ENCODE data around the gene AFG1L. TPM values are rescaled to one million over a fixed set of nuclear protein-coding genes. Genes with fewer than 3 reads are reported as not detected.
"Not testable (repeated sequence)": the region's sequence is repeated elsewhere in the genome, so short reads cannot be mapped to it uniquely, and the experiment has no call there.

Gene AFG1L
- total and polyA plus RNA-seq, 2 experiments from 2014 or later, result 1.2 to 3.5 TPM

GRCh38 chr6:108304646-108305045, 9.8 kb downstream of the AFG1L start:
- H3K4me2 ChIP-seq (ENCODE audit: unreplicated experiment), result no peak overlapping the region
- no peak overlapping the region for H3K27ac ChIP-seq
- in situ Hi-C loops (cut with MboI), result no loop called here
- no peaks in the 10 kb centered on the region for H4K20me1 ChIP-seq (ENCODE audit: insufficient read depth)
- H3K4me1 ChIP-seq (ENCODE audit: insufficient read depth), result no peaks in the 10 kb centered on the region
- DNase-seq, result no peak
- H3K4me3 ChIP-seq, result no peak overlapping the region
- H2AFZ ChIP-seq, result no peak overlapping the region
- H3K27me3 ChIP-seq (replicated peaks; ENCODE audit: insufficient read depth), result no peaks in the 10 kb centered on the region
- no peak overlapping the region for H3K9ac ChIP-seq
- no peaks in the 10 kb centered on the region for H3K9me3 ChIP-seq (ENCODE audit: low read depth)
- no peaks in the 10 kb centered on the region for H3K9me2 ChIP-seq (ENCODE audit: insufficient read depth)
- TF ChIP-seq EZH2phosphoT487 (IDR thresholded peaks at IDR 0.05; ENCODE audit: insufficient read depth, low read depth) (no peak), EZH2 (IDR thresholded peaks at IDR 0.05; ENCODE audit: insufficient read depth, poor library complexity, severe bottlenecking) (no peak)
- H3F3A ChIP-seq (ENCODE audit: insufficient read depth), result no peaks in the 10 kb centered on the region
- no peaks in the 10 kb centered on the region; the same call in 1 of the 2 replicates for H3K79me2 ChIP-seq (ENCODE audit: insufficient read depth)
- H3K36me3 ChIP-seq (ENCODE audit: low read depth), result no peaks in the 10 kb centered on the region
- WGBS, 2 experiments (ENCODE audit: low coverage in 1 of 2, low lambda C conversion rate in 2 of 2, missing lambda C conversion rate in 2 of 2), result 68 to 82% methylated on average over 2 of the region's 2 CpGs

GRCh38 chr6:108308641-108309040, 13.8 kb downstream of the AFG1L start:
- H3K36me3 ChIP-seq (ENCODE audit: low read depth); H3K9me2 ChIP-seq (ENCODE audit: insufficient read depth); H3K9ac ChIP-seq; H3K4me1 ChIP-seq (ENCODE audit: insufficient read depth); H2AFZ ChIP-seq; H3K79me2 ChIP-seq (ENCODE audit: insufficient read depth); in situ Hi-C loops (cut with MboI); H3F3A ChIP-seq (ENCODE audit: insufficient read depth); H3K27me3 ChIP-seq (replicated peaks; ENCODE audit: insufficient read depth); DNase-seq; H4K20me1 ChIP-seq (ENCODE audit: insufficient read depth); H3K9me3 ChIP-seq (ENCODE audit: low read depth); H3K4me2 ChIP-seq (ENCODE audit: unreplicated experiment); H3K27ac ChIP-seq; H3K4me3 ChIP-seq: not testable (repeated sequence)
- 92 to 96% methylated on average over 4 of the region's 4 CpGs for WGBS, 2 experiments (ENCODE audit: low coverage in 1 of 2, low lambda C conversion rate in 2 of 2, missing lambda C conversion rate in 2 of 2)

GRCh38 chr6:108309844-108310243, 15.0 kb downstream of the AFG1L start:
- in situ Hi-C loops (cut with MboI), result no loop called here
- Histone ChIP-seq H3K27ac (no peak overlapping the region), H2AFZ (no peak overlapping the region), H3F3A (ENCODE audit: insufficient read depth) (no peaks in the 10 kb centered on the region), H3K9me2 (ENCODE audit: insufficient read depth) (no peaks in the 10 kb centered on the region), H3K4me1 (ENCODE audit: insufficient read depth) (no peaks in the 10 kb centered on the region), H4K20me1 (ENCODE audit: insufficient read depth) (no peaks in the 10 kb centered on the region), H3K27me3 (replicated peaks; ENCODE audit: insufficient read depth) (no peaks in the 10 kb centered on the region), H3K9me3 (ENCODE audit: low read depth) (no peaks in the 10 kb centered on the region), H3K36me3 (ENCODE audit: low read depth) (no peaks in the 10 kb centered on the region), H3K4me3 (no peak overlapping the region), H3K4me2 (ENCODE audit: unreplicated experiment) (no peak overlapping the region), H3K79me2 (ENCODE audit: insufficient read depth) (no peaks in the 10 kb centered on the region; the same call in 1 of the 2 replicates), H3K9ac (no peak overlapping the region)
- DNase-seq, result no peak
- WGBS, 2 experiments (ENCODE audit: low coverage in 1 of 2, low lambda C conversion rate in 2 of 2, missing lambda C conversion rate in 2 of 2), result 98% methylated on average over 5 of the region's 5 CpGs
- TF ChIP-seq EZH2phosphoT487 (IDR thresholded peaks at IDR 0.05; ENCODE audit: insufficient read depth, low read depth) (no peak), EZH2 (IDR thresholded peaks at IDR 0.05; ENCODE audit: insufficient read depth, poor library complexity, severe bottlenecking) (no peak)

- no peak overlapping the region for H3K27ac ChIP-seq
- H3K4me1 ChIP-seq (ENCODE audit: insufficient read depth), result no peaks in the 10 kb centered on the region
- no peak overlapping the region for H2AFZ ChIP-seq
- no peak for TF ChIP-seq EZH2phosphoT487 (IDR thresholded peaks at IDR 0.05; ENCODE audit: insufficient read depth, low read depth)
- no peak for TF ChIP-seq EZH2 (IDR thresholded peaks at IDR 0.05; ENCODE audit: insufficient read depth, poor library complexity, severe bottlenecking)
- H3K4me2 ChIP-seq (ENCODE audit: unreplicated experiment), result no peak overlapping the region
- no peaks in the 10 kb centered on the region for H4K20me1 ChIP-seq (ENCODE audit: insufficient read depth)
- H3K9me2 ChIP-seq (ENCODE audit: insufficient read depth), result no peaks in the 10 kb centered on the region
- no peaks in the 10 kb centered on the region; the same call in 1 of the 2 replicates for H3K79me2 ChIP-seq (ENCODE audit: insufficient read depth)
- no peak for DNase-seq
- no peak overlapping the region for H3K4me3 ChIP-seq
- H3F3A ChIP-seq (ENCODE audit: insufficient read depth), result no peaks in the 10 kb centered on the region
- no peaks in the 10 kb centered on the region for H3K36me3 ChIP-seq (ENCODE audit: low read depth)
- no peaks in the 10 kb centered on the region for H3K9me3 ChIP-seq (ENCODE audit: low read depth)
- no peak overlapping the region for H3K9ac ChIP-seq
- in situ Hi-C loops (cut with MboI), result no loop called here
- H3K27me3 ChIP-seq (replicated peaks; ENCODE audit: insufficient read depth), result no peaks in the 10 kb centered on the region
Measured at GRCh38 chr6:108312605-108313004, 17.8 kb downstream of the AFG1L start.

DNA sequence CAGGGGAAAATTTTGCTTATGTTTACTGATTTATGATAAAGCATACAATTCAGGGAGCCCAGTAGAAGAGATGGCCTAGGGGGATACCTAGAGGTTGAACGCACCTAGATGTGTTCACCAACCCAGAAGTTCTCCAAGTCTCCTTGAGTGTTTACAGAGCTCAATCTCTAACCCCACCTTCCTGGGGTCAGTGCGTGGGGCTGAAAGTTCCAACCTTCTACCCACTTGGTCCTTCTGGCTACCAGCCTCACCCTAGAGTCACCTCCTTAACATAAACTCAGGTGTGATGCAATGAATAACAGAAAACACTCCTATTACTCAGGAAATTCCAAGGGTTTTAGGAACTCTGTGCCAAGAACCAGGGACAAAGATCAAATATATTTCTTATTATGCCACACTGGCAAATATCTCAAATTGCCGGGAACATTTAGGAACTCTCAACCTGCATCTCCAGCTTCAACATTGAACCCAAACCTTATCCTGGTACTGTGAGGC, 26.4 kb downstream of the AFG1L start:
- TF ChIP-seq EZH2 (IDR thresholded peaks at IDR 0.05; ENCODE audit: insufficient read depth, poor library complexity, severe bottlenecking), result no peak
- TF ChIP-seq EZH2phosphoT487 (IDR thresholded peaks at IDR 0.05; ENCODE audit: insufficient read depth, low read depth), result no peak
- Histone ChIP-seq H4K20me1 (ENCODE audit: insufficient read depth) (no peaks in the 10 kb centered on the region), H3K4me1 (ENCODE audit: insufficient read depth) (no peaks in the 10 kb centered on the region), H3K27ac (no peak overlapping the region), H3K9me3 (ENCODE audit: low read depth) (no peaks in the 10 kb centered on the region), H3K27me3 (replicated peaks; ENCODE audit: insufficient read depth) (no peaks in the 10 kb centered on the region), H3F3A (ENCODE audit: insufficient read depth) (no peaks in the 10 kb centered on the region), H3K9ac (no peak overlapping the region), H3K79me2 (ENCODE audit: insufficient read depth) (no peaks in the 10 kb centered on the region), H3K4me3 (no peak overlapping the region), H2AFZ (no peak overlapping the region), H3K9me2 (ENCODE audit: insufficient read depth) (no peaks in the 10 kb centered on the region), H3K4me2 (ENCODE audit: unreplicated experiment) (no peak overlapping the region), H3K36me3 (ENCODE audit: low read depth) (no peaks in the 10 kb centered on the region)
- WGBS, 2 experiments (ENCODE audit: low coverage in 1 of 2, low lambda C conversion rate in 2 of 2, missing lambda C conversion rate in 2 of 2), result 96 to 100% methylated on average over 3 of the region's 3 CpGs
- DNase-seq, result peak; percentile 1
- in situ Hi-C loops (cut with MboI), result no loop called here
